HG02798 (cell line): ENCODE measurements around the gene MAPKAP1.

Experiments used
- ATAC-seq: cut with Tn5 transposase; IDR thresholded peaks from one replicate; pipeline ENCODE4 v1.9.1; 2021; ENCODE audit warnings: mild to moderate bottlenecking; ENCODE audit not compliant: unreplicated experiment, poor library complexity

Gene MAPKAP1

GRCh38 chr9:125613141-125613540, 93.9 kb downstream of the MAPKAP1 start:
- ATAC-seq: no peak

GRCh38 chr9:125612616-125613015, 94.4 kb downstream of the MAPKAP1 start:
- ATAC-seq: no peak

- ATAC-seq: no peak
Observed at GRCh38 chr9:125611121-125611765, 95.8 kb downstream of the MAPKAP1 start.

- ATAC-seq: no peak
Observed at GRCh38 chr9:125609744-125610143, 97.3 kb downstream of the MAPKAP1 start.

GRCh38 chr9:125608489-125609224, 98.4 kb downstream of the MAPKAP1 start:
- no peak for ATAC-seq

GRCh38 chr9:125604196-125604595, 102.8 kb downstream of the MAPKAP1 start:
- ATAC-seq: no peak

GRCh38 chr9:125603478-125604021, 103.5 kb downstream of the MAPKAP1 start:
- ATAC-seq: no peak

GRCh38 chr9:125601961-125602360, 105.0 kb downstream of the MAPKAP1 start:
- no peak for ATAC-seq

GRCh38 chr9:125600194-125600593, 106.8 kb downstream of the MAPKAP1 start:
- ATAC-seq: no peak

GRCh38 chr9:125594223-125594610, 112.8 kb downstream of the MAPKAP1 start:
- no peak for ATAC-seq

- ATAC-seq: no peak
Observed at GRCh38 chr9:125593581-125594222, 113.3 kb downstream of the MAPKAP1 start.

- no peak for ATAC-seq
Observed at GRCh38 chr9:125591888-125592287, 115.1 kb downstream of the MAPKAP1 start.

- no peak for ATAC-seq
Observed at GRCh38 chr9:125591245-125591644, 115.8 kb downstream of the MAPKAP1 start.

GRCh38 chr9:125589287-125589686, 117.7 kb downstream of the MAPKAP1 start:
- ATAC-seq: no peak

- ATAC-seq: no peak
Observed at GRCh38 chr9:125587819-125588460, 119.1 kb downstream of the MAPKAP1 start.

GRCh38 chr9:125586172-125586511, 120.9 kb downstream of the MAPKAP1 start:
- ATAC-seq: no peak

GRCh38 chr9:125585503-125586171, 121.4 kb downstream of the MAPKAP1 start:
- ATAC-seq: no peak

GRCh38 chr9:125580701-125581286, 126.2 kb downstream of the MAPKAP1 start:
- ATAC-seq: no peak

- ATAC-seq: no peak
Observed at GRCh38 chr9:125579030-125579932, 127.7 kb downstream of the MAPKAP1 start.
